Stimulated activated CD4-positive, alpha-beta T cell treated with anti-CD3 and anti-CD28 coated beads, Interleukin-1b, Interleukin-23, amount 100 ng/mL, for 1 hour (primary cell): ENCODE results near the gene EIF1B.

ENCODE experiments used
- DNase-seq, 2 donors: peaks; one replicate each; pipeline ENCODE4 v3.0.0-alpha.2; 2020; ENCODE audit warnings: low read depth in 2 of 2

Gene EIF1B

GRCh38 chr3:40340541-40341170 lies 31.1 kb downstream of the EIF1B start:
- DNase-seq, result no peak

GRCh38 chr3:40341671-40342070 lies 32.2 kb downstream of the EIF1B start:
- no peak for DNase-seq

DNA sequence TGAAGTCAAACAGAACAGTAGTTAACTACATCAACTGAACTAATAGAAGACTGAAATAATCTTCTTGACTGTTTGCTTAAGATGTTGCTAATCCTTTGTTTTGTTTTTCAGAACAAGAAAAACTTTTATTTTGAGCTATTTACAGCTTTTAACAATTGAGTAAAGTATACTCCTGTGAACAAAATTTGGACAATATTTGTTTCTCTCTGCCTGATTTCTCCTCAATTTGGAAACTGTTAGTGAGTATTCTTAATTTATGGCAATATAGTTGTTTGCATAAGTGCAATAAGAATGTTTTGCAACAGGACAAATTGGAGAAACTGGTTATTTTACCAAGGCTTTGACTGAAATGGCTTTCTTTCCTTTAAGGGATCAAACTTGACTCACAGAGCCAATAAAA lies 41.0 kb downstream of the EIF1B start:
- DNase-seq, result no peak

- DNase-seq, result no peak
These were observed 45.9 kb downstream of the EIF1B start for GRCh38 chr3:40355410-40355809.

DNA sequence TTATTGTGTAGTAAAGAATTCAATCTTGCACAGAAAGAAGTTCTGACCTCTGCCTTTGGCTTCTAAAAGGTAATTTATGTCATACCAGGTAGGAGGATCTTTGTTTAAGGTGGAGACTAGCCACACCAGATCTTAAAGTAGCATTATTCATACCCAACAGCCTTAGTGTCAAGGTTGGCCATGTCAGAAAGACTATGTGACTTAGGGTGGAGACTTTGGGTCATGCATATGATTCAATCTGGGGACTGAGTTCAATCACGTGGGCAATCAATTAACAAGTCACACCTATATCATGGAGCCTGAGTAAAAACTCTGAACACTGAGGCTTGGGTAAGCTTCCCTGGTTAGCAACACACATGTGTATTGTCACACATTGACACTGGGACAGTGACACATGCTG lies 48.9 kb downstream of the EIF1B start:
- DNase-seq, result no peak
